ENCODE data around the gene MLN.

DNA sequence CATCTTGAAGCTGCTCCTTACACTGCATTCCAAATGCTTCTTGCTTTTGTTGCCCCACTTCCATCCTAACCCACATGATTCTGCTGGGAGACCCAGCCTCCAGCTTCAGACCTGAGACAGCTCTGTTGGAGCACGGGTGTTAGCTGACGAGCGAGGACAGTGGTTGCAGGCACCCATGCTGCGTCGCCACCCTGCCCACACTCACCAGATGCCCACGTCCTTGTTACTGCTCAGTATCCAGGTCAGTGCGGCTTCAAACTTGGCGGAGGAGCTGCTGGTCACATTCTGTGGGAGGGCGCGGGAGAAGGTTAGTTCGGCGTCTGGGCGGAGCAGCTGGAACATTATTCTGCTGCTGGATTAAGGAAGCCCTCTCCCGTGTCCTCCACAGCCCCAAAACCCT, 23.9 kb downstream of the MLN start:
- TF ChIP-seq, protein P1, sequence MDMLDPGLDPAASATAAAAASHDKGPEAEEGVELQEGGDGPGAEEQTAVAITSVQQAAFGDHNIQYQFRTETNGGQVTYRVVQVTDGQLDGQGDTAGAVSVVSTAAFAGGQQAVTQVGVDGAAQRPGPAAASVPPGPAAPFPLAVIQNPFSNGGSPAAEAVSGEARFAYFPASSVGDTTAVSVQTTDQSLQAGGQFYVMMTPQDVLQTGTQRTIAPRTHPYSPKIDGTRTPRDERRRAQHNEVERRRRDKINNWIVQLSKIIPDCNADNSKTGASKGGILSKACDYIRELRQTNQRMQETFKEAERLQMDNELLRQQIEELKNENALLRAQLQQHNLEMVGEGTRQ (IDR thresholded peaks at IDR 0.05; ENCODE audit: low read depth, low read length), result no peak
- TF ChIP-seq, protein P2, sequence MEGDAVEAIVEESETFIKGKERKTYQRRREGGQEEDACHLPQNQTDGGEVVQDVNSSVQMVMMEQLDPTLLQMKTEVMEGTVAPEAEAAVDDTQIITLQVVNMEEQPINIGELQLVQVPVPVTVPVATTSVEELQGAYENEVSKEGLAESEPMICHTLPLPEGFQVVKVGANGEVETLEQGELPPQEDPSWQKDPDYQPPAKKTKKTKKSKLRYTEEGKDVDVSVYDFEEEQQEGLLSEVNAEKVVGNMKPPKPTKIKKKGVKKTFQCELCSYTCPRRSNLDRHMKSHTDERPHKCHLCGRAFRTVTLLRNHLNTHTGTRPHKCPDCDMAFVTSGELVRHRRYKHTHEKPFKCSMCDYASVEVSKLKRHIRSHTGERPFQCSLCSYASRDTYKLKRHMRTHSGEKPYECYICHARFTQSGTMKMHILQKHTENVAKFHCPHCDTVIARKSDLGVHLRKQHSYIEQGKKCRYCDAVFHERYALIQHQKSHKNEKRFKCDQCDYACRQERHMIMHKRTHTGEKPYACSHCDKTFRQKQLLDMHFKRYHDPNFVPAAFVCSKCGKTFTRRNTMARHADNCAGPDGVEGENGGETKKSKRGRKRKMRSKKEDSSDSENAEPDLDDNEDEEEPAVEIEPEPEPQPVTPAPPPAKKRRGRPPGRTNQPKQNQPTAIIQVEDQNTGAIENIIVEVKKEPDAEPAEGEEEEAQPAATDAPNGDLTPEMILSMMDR (conservative IDR thresholded peaks at IDR 0.05; ENCODE audit: low read depth, low read length), result no peak
- TF ChIP-seq SMC3 (IDR thresholded peaks at IDR 0.05; ENCODE audit: low read depth, low read length) (no peak), POLR2A (IDR thresholded peaks at IDR 0.05; ENCODE audit: low read depth, low read length) (no peak), NFE2L2 (IDR thresholded peaks at IDR 0.05; ENCODE audit: low read depth, low read length) (no peak), RFX5 (IDR thresholded peaks at IDR 0.05; ENCODE audit: low read depth, low read length) (no peak), MXI1 (IDR thresholded peaks at IDR 0.05; ENCODE audit: borderline replicate concordance, low read depth, low read length) (no peak), RAD21 (IDR thresholded peaks at IDR 0.05; ENCODE audit: low read length) (no peak), RCOR1 (IDR thresholded peaks at IDR 0.05; ENCODE audit: insufficient replicate concordance, low read length) (no peak)
- TF ChIP-seq, protein P3, sequence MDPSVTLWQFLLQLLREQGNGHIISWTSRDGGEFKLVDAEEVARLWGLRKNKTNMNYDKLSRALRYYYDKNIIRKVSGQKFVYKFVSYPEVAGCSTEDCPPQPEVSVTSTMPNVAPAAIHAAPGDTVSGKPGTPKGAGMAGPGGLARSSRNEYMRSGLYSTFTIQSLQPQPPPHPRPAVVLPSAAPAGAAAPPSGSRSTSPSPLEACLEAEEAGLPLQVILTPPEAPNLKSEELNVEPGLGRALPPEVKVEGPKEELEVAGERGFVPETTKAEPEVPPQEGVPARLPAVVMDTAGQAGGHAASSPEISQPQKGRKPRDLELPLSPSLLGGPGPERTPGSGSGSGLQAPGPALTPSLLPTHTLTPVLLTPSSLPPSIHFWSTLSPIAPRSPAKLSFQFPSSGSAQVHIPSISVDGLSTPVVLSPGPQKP (IDR thresholded peaks at IDR 0.05; ENCODE audit: borderline replicate concordance, low read depth, low read length), result no peak
